Measurements from ENCODE around the gene NCAPG2.

NCAPG2 gene

GRCh38 chr7:158732494-158733219 is 28.1 kb upstream of the NCAPG2 start:
- no peak for DNase-seq

DNA sequence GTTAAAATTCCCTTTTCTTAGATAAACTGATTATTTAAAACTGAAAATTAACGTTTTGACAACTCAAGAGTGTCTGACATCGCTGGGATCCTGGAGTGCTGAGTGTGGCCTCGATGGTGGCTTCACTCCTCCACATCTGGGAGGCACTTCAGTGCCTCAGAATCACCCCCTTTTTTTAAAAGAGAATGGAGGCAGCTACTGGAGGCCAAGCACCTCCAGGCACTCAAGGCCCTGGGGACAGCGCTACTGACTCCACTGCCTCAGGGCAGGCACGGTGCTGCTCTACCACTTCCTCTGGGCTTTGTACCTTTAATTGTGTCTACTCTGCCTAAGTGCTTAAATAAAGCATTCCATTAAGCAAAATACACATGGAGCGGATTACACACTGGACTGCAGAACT is 27.2 kb upstream of the NCAPG2 start:
- DNase-seq: no peak

DNA sequence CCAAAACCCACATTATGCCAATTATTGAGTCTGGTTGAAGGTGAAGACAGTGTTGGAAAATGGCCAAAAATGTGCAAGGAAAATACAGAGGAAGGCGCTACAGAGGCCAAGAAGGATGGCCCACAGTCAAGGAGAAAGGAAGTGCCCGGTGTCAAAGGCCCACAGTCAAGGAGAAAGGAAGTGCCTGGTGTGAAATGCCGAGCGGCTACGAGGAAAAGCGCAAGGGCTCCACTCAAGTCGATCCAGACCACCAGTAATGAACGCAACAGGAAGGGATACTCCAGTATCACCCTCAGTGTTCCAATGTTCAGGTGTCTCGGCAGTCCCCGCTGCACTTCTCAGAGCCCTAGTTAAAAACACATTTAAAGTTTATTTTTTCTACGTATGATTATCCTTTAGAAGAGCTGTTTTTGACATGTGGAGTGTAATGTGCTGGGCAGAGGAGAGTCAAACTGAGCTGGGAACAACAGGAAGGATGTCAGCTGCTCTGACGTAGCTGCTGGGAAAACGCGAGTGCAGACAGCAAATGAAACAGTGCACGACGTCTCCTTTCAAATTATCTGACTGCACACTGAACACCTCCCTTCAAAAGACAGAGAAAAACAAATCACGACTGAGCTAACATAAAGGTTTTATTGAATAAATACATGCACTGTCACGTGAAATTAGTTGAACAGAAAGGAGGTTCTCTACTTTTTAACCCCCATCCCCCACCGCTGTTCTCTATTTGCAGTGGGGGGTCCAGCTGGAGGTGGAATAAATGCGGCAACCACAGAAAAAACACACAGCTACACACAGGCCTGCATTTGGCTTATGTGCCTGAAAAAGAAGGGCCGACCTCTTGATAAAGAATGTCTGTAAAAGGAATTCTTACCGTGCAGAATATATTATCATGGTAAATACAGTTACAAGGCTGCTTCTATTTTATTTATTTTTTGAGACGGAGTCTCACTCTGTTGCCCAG is 26.1 kb upstream of the NCAPG2 start:
- DNase-seq: no peak

DNA sequence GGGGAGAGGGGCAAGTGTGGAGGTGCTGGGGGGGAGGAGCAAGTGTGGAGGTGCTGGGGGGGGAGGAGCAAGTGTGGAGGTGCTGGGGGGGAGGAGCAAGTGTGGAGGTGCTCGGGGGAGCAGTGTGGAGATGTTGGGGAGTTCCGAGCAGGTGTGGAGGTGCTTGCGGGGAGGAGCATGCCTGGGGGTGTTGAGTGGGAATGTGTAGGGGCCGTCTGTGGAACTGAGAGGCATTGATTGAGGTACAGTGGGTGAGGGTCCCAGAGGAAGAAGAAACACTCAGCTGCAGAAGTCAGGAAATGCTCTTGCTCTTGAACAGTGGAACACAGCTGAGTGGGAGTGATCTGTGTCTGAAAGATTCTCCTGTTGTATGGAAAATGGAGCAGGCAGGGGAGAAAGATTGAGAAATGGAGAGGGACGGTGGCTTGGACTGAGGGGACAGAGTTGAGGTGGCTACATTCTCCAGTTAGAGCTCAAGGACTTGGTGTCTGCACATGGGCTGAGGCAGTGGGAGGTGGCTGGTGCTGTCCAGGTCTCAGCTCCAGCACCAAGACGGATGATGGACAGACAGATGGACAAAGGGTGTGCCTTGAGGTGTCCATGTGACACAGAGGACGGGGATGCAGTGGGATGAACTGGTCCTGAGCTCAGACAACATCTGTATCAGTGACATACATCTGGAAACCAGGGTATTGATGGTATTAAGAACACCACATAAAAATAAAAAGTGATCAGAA is 25.2 kb upstream of the NCAPG2 start:
- no peak for DNase-seq

DNA sequence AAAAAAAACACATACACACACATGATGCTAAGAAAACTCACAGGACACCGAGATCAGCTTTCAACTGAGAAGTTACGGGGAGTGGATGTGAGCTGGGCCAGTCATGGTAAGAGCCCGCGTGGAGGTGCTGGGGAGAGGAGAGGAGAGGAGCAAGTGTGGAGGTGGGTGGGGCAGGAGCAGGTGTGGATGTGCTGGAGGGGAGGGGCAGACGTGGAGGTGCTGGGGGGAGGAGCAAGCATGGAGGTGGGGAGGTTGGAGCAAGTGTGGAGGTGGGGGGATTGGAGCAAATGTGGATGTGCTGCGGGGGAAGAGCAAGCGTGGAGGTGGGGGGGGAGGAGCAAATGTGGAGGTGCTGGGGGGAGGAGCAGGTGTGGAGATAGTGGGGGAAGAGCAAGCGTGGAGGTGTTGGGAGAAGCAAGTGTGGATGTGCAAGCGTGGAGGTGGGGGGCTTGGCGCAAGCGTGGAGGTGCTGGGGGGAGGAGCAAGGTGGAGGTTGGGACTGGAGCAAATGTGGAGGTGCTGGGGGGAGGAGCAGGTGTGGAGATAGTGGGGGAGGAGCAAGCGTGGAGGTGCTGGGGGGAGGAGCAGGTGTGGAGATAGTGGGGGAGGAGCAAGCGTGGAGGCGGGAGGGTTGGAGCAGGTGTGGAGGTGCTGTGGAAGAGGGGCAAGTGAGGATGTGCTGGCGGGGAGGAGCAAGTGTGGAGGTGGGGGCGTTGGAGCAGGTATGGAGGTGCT is 24.5 kb upstream of the NCAPG2 start:
- no peak for DNase-seq

GRCh38 chr7:158727690-158728089 is 23.1 kb upstream of the NCAPG2 start:
- no peak for DNase-seq

- DNase-seq: no peak
These were observed 21.7 kb upstream of the NCAPG2 start for GRCh38 chr7:158726277-158726807.

DNA sequence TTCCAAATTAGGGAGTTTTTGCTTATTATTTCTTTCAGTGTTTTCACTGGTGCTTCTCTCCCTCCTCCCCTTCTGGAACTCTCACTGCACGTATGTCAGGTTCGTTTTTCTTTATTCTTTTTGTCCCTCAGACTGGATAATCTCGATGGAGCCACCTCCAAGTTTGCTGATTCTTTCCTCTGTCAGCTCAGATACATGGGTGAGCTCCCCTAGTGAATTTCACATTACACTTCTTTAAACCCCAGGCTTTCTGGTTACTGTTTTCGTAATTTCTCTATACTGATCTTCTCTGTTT is 20.8 kb upstream of the NCAPG2 start:
- no peak for DNase-seq

DNA sequence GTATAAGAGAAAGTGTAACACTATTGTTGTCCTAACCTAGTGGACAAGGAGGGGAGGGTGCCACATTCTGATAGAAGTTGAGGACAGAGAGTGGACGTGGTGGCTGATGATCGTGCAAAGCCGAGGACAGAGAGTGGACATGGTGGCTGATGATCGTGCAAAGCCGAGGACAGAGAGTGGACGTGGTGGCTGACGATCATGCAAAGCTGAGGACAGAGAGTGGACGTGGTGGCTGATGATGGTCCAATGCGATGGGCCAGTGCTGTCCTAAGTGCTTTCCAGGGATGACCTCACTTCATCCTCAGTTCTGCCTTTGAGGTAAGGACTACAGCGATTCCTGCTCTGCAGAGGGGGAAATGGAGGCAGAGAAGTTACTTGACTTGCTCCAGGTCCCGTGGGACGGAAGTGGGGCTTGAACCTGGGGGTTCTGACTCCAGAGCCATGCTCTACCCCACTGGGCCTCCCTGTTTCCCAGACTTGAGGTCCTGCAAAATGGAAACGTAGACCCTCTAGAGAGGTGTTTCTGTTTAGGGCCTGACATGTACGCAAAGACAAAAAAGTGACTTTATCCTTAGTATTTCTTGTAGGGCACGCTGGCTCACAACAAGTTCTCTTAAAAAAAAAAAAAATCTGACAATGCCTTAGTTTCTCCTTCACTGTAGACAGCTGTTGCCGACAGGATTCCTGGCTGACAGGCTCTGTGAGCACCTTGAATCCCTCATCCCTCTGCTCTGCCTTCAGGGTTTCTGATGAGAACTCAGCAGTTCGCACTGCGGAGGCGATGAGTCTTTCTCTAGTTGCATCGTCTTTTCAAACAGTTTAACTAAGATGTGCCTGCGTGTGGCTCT is 20.3 kb upstream of the NCAPG2 start:
- no peak for DNase-seq

DNA sequence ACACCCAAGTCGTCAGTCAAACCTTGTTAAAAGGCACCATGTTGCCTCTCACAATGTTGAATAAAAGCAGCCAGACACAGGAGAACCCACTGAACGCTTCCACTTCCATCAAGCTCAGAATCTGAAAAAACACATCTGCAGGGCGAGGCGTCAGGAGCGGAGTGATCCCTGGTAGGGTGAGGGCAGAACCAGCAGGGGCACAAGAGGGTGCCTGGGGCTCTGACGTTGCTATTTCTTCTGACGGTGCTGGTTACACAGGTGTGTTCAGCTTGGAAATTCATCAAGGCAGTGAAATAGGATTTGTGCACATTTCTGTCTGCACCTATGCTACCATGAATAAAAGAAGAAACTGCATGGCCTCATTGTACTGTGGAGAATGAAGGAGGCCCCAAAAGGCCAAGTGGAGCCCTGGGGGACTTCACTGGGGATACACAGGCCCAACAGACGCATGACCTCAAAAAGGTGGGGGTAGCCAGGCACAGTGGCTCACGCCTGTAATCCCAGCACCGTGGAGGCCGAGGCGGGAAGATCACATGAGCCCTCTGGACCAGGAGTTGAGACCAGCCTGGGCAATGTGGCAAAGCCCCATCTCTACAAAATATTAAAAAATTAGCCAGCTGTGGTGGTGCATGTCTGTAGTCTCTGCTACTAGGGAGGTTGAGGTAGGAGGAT is 19.2 kb upstream of the NCAPG2 start:
- DNase-seq: no peak

- DNase-seq: no peak
These were observed 18.7 kb upstream of the NCAPG2 start for GRCh38 chr7:158723266-158723665.

GRCh38 chr7:158722574-158723237 is 18.1 kb upstream of the NCAPG2 start:
- DNase-seq: no peak

GRCh38 chr7:158720112-158720511 is 15.5 kb upstream of the NCAPG2 start:
- DNase-seq: no peak

- no peak for DNase-seq
These were observed 12.2 kb upstream of the NCAPG2 start for GRCh38 chr7:158716802-158717201.

DNA sequence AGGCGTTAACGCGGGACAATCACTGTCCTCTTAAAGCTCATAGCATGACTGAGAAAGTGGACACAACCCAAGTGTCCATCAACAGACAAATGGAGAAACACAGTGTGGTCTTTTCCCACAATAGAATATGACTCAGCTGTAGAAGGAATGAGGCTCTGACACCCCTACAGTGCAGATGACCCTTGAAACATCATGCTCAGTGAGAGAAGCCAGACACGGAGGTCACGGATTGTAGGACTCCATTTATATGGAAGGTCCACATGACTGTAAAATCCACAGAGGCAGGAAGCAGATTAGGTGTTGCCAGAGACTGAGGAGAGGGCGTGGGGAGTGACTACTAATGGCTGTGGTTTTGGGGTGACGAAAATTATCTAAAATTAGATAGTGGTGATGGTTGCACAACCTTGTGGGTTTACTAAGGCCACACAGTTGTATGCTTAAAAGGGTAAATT is 6.1 kb upstream of the NCAPG2 start:
- DNase-seq: no peak

DNA sequence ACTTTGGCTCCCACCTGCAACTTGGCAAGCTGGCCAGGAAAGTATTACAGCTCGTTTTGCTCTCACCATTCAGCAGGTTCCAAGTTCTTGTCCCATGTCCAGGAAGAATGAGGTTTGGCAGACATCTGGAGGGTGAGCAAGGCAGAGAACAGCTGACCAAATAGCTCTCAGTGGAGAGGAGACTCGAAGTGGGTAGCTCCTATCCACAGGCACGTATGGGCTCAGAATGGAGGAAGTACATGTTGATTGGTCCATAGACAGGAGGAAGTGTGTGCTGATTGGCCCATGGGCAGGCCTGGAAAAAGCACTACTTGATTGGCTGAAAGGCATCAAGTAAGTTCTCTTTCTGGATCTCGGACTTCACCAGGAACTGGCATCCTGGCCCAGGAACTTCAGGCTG is 3.0 kb upstream of the NCAPG2 start:
- DNase-seq: no peak

DNA sequence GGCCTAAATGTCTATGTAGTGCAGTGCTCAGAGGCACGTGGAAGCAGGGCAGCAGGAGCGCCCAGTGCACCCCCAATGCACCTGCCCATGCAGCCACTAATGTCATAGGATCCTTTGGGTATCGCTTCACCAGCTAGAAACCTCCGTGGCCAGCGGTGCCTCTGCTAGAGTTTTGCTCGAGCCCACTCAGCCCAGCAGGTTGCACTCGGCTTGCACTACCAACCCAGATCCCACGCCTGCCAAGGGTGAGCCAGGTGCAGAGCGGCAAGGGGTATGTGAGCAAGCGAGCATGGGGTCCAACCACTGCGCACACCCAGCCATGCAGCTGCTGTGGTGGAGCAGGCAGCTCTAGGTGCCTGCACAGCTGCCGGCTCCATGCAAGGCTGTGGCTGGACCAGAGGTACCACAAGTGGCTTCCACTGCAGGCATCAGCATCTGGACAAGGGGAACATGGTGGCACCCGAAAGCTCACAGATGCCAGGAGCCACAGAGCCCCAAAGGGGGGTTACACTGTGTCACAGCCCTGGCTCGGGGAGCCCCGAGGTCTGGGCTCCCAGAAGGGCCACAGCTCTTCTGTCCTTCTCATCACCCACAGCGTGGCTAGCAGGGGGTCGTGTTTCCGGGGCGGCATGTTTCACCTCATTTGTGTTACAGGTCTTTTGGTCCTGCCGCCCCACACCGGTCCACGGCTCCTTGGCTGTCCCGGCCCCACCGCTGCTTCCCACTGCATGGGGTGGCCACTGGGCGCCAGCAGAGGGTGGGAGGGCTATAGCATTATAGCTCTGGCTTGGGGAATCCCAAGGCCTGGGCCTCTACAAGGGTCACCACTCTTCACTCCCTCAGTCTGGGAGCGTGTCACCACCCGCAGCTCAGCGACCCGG is 2.3 kb upstream of the NCAPG2 start:
- no peak for DNase-seq

DNA sequence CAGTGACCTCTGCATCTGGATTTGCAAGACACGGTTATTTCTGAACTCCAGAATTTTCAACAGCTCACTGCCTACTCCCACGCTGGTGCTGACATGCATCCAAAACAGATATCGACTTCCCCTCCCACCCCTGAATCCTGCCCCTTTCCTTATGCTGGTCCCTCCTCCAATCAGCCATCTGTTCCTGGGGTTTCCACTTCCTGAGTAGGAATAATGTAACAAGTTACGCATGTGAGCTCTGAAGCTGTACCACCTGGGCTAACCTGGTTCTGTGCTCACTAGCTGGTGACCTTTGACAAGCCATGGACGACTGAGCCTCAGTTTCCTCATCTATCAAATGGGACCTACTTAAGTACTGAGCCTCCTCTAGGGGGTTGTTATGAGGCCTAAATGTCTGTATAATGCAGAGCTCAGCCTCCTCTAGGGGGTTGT is 1.7 kb upstream of the NCAPG2 start:
- DNase-seq: no peak

DNA sequence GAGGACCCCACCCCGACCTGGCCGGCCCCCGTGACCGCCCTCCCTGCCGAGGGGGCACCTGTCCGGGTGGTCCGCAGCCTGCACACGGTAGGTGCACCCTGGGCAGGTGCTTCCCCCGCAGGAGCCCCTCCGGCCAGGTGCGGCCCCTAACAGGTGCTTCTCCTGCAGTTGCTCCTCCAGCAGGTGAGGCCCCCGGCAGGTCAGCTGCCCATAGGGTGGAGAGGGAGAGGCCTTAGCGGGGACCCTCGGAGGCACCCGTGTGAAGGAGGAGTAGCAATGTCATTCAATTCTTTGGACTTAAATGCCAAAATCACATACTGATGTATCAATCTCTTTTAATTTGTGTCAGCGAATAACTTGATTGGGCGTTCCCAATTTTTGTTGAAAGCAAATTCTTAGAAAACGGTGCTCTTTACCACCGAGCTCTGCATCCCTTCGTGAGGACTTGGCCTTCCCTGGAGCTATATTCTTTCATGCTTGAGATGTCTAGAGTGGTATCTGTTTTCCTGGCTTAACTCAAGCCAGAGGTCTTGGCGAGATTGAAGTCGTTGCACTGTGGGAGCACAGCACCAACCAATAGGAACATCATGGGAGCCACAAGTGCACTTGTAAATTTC is 738 bp upstream of the NCAPG2 start:
- no peak for DNase-seq
